ENCODE measurements around the gene GPC6.

- TF ChIP-seq EZH2 (IDR thresholded peaks at IDR 0.05; ENCODE audit: insufficient read depth, poor library complexity, severe bottlenecking) = no peak
- no peak for TF ChIP-seq EZH2phosphoT487 (IDR thresholded peaks at IDR 0.05; ENCODE audit: insufficient read depth, low read depth)
Measured at GRCh38 chr13:94160875-94161274, 934.3 kb downstream of the GPC6 start.

Data from GM23248 (cell line).